HCT116 (cell line): ENCODE measurements around the gene AGER. TPM values are rescaled to one million over a fixed set of nuclear protein-coding genes. Genes with fewer than 3 reads are reported as not detected.

Source experiments
- ATAC-seq: fragments of 200-7000 bp; cut with Tn5 transposase; 2 replicates; pipeline ENCODE4 v1.9.1; 2020; ENCODE audit warnings: mild to moderate bottlenecking, moderate library complexity
- BruUV-seq: library from RNA; stranded (reverse); fragments of 400-500 nt; replicated peaks from 2 replicates; lab custom pipeline; 2021; lab: Mats Ljungman, UMichigan
- CTCF ChIA-PET: fragments of 300-600 bp; sonication (Branson Sonifier 250); formaldehyde crosslinking; loops from one replicate; lab custom pipeline; 2021; ENCODE audit warnings: antibody characterized with exemption; lab: Charles Lee
- POLR2A ChIA-PET: fragments of 300-600, 350-600 bp; sonication (Branson Sonifier 250); formaldehyde crosslinking; loops from one replicate; lab custom pipeline; 2021; ENCODE audit warnings: antibody characterized with exemption; lab: Charles Lee
- RAD21 ChIA-PET, 2 experiments: fragments of 300-600 bp; sonication (Branson Sonifier 250); formaldehyde crosslinking; loops; one replicate each; lab custom pipeline; 2023; ENCODE audit warnings: low total read pairs in 2 of 2; ENCODE audit not compliant: uncharacterized antibody in 2 of 2, unreplicated experiment in 2 of 2, low non-redundant PET in 1 of 2; lab: Charles Lee
- DNase-seq: peaks from one replicate; pipeline ENCODE4 v3.0.0-alpha.2; 2010; ENCODE audit warnings: low read depth, low spot score
- H2AFZ ChIP-seq: fragments of 200-600 bp; shearing (Covaris generic), sonication (generic); 2 replicates; pipeline ENCODE4 v1.6.1; 2017; ENCODE audit warnings: low read depth, mixed run types, mixed read lengths, antibody characterized with exemption, low read length; ENCODE audit not compliant: poor library complexity, severe bottlenecking
- H3K27ac ChIP-seq: 2 replicates; pipeline ENCODE4 v1.5.1; 2012; ENCODE audit warnings: low read depth, low read length
- H3K27me3 ChIP-seq: fragments of 200-600 bp; sonication (generic); 2 replicates; pipeline ENCODE4 v1.6.1; 2016; ENCODE audit warnings: mixed run types, low read length, mixed read lengths; ENCODE audit not compliant: insufficient read depth
- H3K36me3 ChIP-seq, 2 experiments: fragments of 200-500 bp in 1 of 2; fragments of 200-600 bp in 1 of 2; sonication (Bioruptor generic) in 1 of 2; sonication (generic) in 1 of 2; 2 replicates each; pipeline versions ENCODE4 v1.5.1 to v1.6.1; 2014 to 2016; ENCODE audit warnings: low read length in 2 of 2, inconsistent platforms in 1 of 2, mixed read lengths in 1 of 2, mixed run types in 1 of 2; ENCODE audit not compliant: insufficient read depth in 2 of 2, control insufficient read depth in 1 of 2
- H3K4me1 ChIP-seq, 2 experiments: fragments of 200-600 bp in 1 of 2; sonication (generic) in 1 of 2; 2 replicates each; pipeline versions ENCODE4 v1.5.1 to v1.6.1; 2012 to 2017; ENCODE audit warnings: low read length in 2 of 2, inconsistent platforms in 1 of 2, mild to moderate bottlenecking in 1 of 2, mixed read lengths in 1 of 2, mixed run types in 1 of 2, moderate library complexity in 1 of 2; ENCODE audit not compliant: insufficient read depth in 2 of 2, control insufficient read depth in 1 of 2
- H3K4me2 ChIP-seq: fragments of 200-600 bp; sonication (generic); 2 replicates; pipeline ENCODE4 v1.6.1; 2017; ENCODE audit warnings: mixed run types, low read length, mixed read lengths
- H3K4me3 ChIP-seq, 2 experiments: fragments of 200-600 bp in 1 of 2; sonication (generic) in 1 of 2; replicated peaks in 1 of 2; 2 replicates each; pipeline ENCODE4 v1.5.1; 2011 to 2016; ENCODE audit warnings: low read length in 2 of 2, control low read depth in 1 of 2, low read depth in 1 of 2, mild to moderate bottlenecking in 1 of 2, mixed read lengths in 1 of 2, mixed run types in 1 of 2
- H3K79me2 ChIP-seq: fragments of 200-600 bp; sonication (generic); 2 replicates; pipeline ENCODE4 v1.6.1; 2017; ENCODE audit warnings: mild to moderate bottlenecking, mixed run types, low read length, moderate library complexity, mixed read lengths; ENCODE audit not compliant: insufficient read depth
- H3K9ac ChIP-seq: fragments of 200-600 bp; sonication (generic); 2 replicates; pipeline ENCODE4 v1.6.1; 2016; ENCODE audit warnings: low read length, mixed read lengths
- H3K9me2 ChIP-seq: fragments of 200-600 bp; sonication (generic), shearing (Covaris generic); 2 replicates; pipeline ENCODE4 v1.6.1; 2017; ENCODE audit warnings: mixed run types, mild to moderate bottlenecking, moderate library complexity; ENCODE audit not compliant: insufficient read depth
- H3K9me3 ChIP-seq, 2 experiments: fragments of 200-500 bp in 1 of 2; fragments of 200-600 bp in 1 of 2; sonication (Bioruptor generic) in 1 of 2; sonication (generic) in 1 of 2; 2 replicates each; pipeline ENCODE4 v1.6.1; 2014 to 2017; ENCODE audit warnings: low read length in 2 of 2, mixed read lengths in 2 of 2, inconsistent platforms in 1 of 2, low read depth in 1 of 2, mild to moderate bottlenecking in 1 of 2, mixed run types in 1 of 2, moderate library complexity in 1 of 2; ENCODE audit not compliant: control insufficient read depth in 1 of 2, insufficient read depth in 1 of 2
- H4K20me1 ChIP-seq: fragments of 200-600 bp; sonication (generic), shearing (Covaris generic); 2 replicates; pipeline ENCODE4 v1.6.1; 2017; ENCODE audit warnings: mixed run types, mild to moderate bottlenecking, moderate library complexity; ENCODE audit not compliant: insufficient read depth
- ATF3 ChIP-seq: IDR thresholded peaks from 2 replicates; pipeline ENCODE4 v1.6.1; 2012
- CBX3 ChIP-seq: IDR thresholded peaks from 2 replicates; pipeline ENCODE4 v1.6.1; 2012; ENCODE audit warnings: low read depth
- CEBPB ChIP-seq: IDR thresholded peaks from 2 replicates; pipeline ENCODE4 v1.6.1; 2012; ENCODE audit warnings: low read depth
- EGR1 ChIP-seq: IDR thresholded peaks from 2 replicates; pipeline ENCODE4 v1.6.1; 2012; ENCODE audit warnings: low read depth
- ELF1 ChIP-seq: IDR thresholded peaks from 2 replicates; pipeline ENCODE4 v1.6.1; 2012; ENCODE audit warnings: low read depth, borderline replicate concordance
- EZH2phosphoT487 ChIP-seq: fragments of 200-600 bp; IDR thresholded peaks from 2 replicates; pipeline ENCODE4 v1.6.1; 2018; ENCODE audit warnings: antibody characterized with exemption, borderline replicate concordance
- FOSL1 ChIP-seq: IDR thresholded peaks from 2 replicates; pipeline ENCODE4 v1.6.1; 2012; ENCODE audit warnings: low read depth
- JUND ChIP-seq: IDR thresholded peaks from 2 replicates; pipeline ENCODE4 v1.6.1; 2012
- POLR2AphosphoS5 ChIP-seq: IDR thresholded peaks from 2 replicates; pipeline ENCODE4 v1.6.1; 2011; ENCODE audit warnings: mild to moderate bottlenecking, low read depth, low read length, moderate library complexity
- RAD21 ChIP-seq: IDR thresholded peaks from 2 replicates; pipeline ENCODE4 v1.6.1; 2012; ENCODE audit warnings: low read depth, mild to moderate bottlenecking
- SIN3A ChIP-seq: IDR thresholded peaks from 2 replicates; pipeline ENCODE4 v1.6.1; 2012; ENCODE audit warnings: low read depth
- SP1 ChIP-seq: IDR thresholded peaks from 2 replicates; pipeline ENCODE4 v1.6.1; 2012; ENCODE audit warnings: low read depth
- TCF7L2 ChIP-seq: IDR thresholded peaks from 2 replicates; pipeline ENCODE4 v1.7.0; 2011; ENCODE audit warnings: borderline replicate concordance, inconsistent platforms; ENCODE audit not compliant: insufficient read depth, insufficient read length; ENCODE audit errors: extremely low read depth
- YY1 ChIP-seq: IDR thresholded peaks from 2 replicates; pipeline ENCODE4 v1.6.1; 2011; ENCODE audit warnings: low read length, low read depth, moderate library complexity, mild to moderate bottlenecking; ENCODE audit not compliant: insufficient replicate concordance; ENCODE audit errors: extremely low read depth
- ZFX ChIP-seq: fragments of 450-650 bp; IDR thresholded peaks from 2 replicates; pipeline ENCODE4 v1.6.1; 2017
- ZNF274 ChIP-seq: fragments of 200-500 bp; sonication (Bioruptor generic); IDR thresholded peaks from 2 replicates; pipeline ENCODE4 v1.6.1; 2014; ENCODE audit warnings: mild to moderate bottlenecking, low read depth, low read length, inconsistent platforms
- intact Hi-C: fragments of 100-400 bp; cut with micrococcal nuclease; formaldehyde crosslinking; loops from 2 replicates; pipeline ENCODE4 v1.10.0; 2022
- total RNA-seq: library from RNA; stranded (reverse); gene quantifications from one replicate; pipeline ENCODE4 v1.2.1, GENCODE V29; 2021; ENCODE audit not compliant: unreplicated experiment
- TF ChIP-seq, protein P1 (sequence below), 3 experiments: fragments of 200-600 bp in 1 of 3; sonication (generic) in 1 of 3; IDR thresholded peaks in 2 of 3; conservative IDR thresholded peaks in 1 of 3; 2 replicates each; pipeline ENCODE4 v1.5.1; 2012 to 2017; ENCODE audit warnings: low read depth in 2 of 3, low read length in 2 of 3, antibody characterized with exemption in 1 of 3, borderline replicate concordance in 1 of 3, control low read depth in 1 of 3, mild to moderate bottlenecking in 1 of 3, mixed read lengths in 1 of 3, mixed run types in 1 of 3, moderate library complexity in 1 of 3; ENCODE audit not compliant: insufficient read depth in 1 of 3
- TF ChIP-seq, protein P2 (sequence below): IDR thresholded peaks from 2 replicates; pipeline ENCODE4 v1.6.1; 2011; ENCODE audit warnings: mild to moderate bottlenecking, low read length, moderate library complexity; ENCODE audit not compliant: insufficient replicate concordance; ENCODE audit errors: extremely low read depth

Gene AGER
- total RNA-seq, 1 experiment from 2014 or later: 22.6 TPM

DNA sequence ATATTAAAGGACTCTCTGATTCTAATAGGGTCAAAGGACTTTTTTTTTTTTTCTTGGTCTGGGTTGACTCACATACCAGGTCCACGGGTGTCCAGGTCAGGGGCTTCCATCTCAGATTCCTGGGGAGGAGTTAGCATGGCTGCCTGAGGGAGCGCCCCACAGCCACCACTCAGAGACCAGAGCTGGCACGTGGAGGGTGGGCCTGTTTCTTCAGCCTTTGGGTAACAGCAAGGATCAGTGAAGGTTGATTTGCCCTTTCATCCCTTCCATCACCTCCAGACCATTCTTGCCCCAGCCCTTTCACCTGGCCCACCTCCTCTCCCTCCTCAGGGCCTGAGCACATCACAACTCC is 14.3 kb upstream of the AGER start:
- intact Hi-C loops: no loop called here
- Histone ChIP-seq H3K9me2 (no peaks in the 10 kb centered on the region), H3K79me2 (no peaks in the 10 kb centered on the region), H3K27me3 (no peaks in the 10 kb centered on the region), H3K4me3 (no peak overlapping the region), H3K27ac (no peak overlapping the region), H3K4me2 (no peak overlapping the region), H3K9ac (no peak overlapping the region), H3K4me1 (peaks cover 17 to 34% of the 10 kb centered on the region in 2 experiments), H2AFZ (no peak overlapping the region), H3K9me3 (no peaks in the 10 kb centered on the region), H3K36me3 (no peaks in the 10 kb centered on the region), H4K20me1 (no peaks in the 10 kb centered on the region)
- TF ChIP-seq FOSL1: no peak
- no peak for TF ChIP-seq TCF7L2
- TF ChIP-seq ZNF274: no peak
- TF ChIP-seq, protein P1, sequence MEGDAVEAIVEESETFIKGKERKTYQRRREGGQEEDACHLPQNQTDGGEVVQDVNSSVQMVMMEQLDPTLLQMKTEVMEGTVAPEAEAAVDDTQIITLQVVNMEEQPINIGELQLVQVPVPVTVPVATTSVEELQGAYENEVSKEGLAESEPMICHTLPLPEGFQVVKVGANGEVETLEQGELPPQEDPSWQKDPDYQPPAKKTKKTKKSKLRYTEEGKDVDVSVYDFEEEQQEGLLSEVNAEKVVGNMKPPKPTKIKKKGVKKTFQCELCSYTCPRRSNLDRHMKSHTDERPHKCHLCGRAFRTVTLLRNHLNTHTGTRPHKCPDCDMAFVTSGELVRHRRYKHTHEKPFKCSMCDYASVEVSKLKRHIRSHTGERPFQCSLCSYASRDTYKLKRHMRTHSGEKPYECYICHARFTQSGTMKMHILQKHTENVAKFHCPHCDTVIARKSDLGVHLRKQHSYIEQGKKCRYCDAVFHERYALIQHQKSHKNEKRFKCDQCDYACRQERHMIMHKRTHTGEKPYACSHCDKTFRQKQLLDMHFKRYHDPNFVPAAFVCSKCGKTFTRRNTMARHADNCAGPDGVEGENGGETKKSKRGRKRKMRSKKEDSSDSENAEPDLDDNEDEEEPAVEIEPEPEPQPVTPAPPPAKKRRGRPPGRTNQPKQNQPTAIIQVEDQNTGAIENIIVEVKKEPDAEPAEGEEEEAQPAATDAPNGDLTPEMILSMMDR (IDR thresholded peaks at IDR 0.05 in 2 of 3, conservative IDR thresholded peaks at IDR 0.05 in 1 of 3; ENCODE audit: borderline replicate concordance in 1 of 3, insufficient read depth in 1 of 3, low read depth in 2 of 3, low read length in 2 of 3): no peak
- no peak for TF ChIP-seq EZH2phosphoT487
- TF ChIP-seq POLR2AphosphoS5: no peak
- TF ChIP-seq, protein P2, sequence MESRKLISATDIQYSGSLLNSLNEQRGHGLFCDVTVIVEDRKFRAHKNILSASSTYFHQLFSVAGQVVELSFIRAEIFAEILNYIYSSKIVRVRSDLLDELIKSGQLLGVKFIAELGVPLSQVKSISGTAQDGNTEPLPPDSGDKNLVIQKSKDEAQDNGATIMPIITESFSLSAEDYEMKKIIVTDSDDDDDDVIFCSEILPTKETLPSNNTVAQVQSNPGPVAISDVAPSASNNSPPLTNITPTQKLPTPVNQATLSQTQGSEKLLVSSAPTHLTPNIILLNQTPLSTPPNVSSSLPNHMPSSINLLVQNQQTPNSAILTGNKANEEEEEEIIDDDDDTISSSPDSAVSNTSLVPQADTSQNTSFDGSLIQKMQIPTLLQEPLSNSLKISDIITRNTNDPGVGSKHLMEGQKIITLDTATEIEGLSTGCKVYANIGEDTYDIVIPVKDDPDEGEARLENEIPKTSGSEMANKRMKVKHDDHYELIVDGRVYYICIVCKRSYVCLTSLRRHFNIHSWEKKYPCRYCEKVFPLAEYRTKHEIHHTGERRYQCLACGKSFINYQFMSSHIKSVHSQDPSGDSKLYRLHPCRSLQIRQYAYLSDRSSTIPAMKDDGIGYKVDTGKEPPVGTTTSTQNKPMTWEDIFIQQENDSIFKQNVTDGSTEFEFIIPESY: no peak
- TF ChIP-seq SP1: no peak
- TF ChIP-seq ATF3: no peak
- no peak for TF ChIP-seq CEBPB
- TF ChIP-seq JUND: no peak
- no peak for TF ChIP-seq RAD21
- no peak for TF ChIP-seq ELF1
- TF ChIP-seq EGR1: no peak
- no peak for TF ChIP-seq YY1
- no peak for TF ChIP-seq CBX3
- no peak for TF ChIP-seq ZFX
- no peak for TF ChIP-seq SIN3A
- ChIA-PET POLR2A (no interaction called here), CTCF (interaction anchor here (0.8 kb wide), 1 partner anchor 151 kb away, joined by 3 read pairs; no protein-coding TSS in a partner anchor), RAD21 (no interaction called here)
- no peak for DNase-seq
- no TSS peak for BruUV-seq
- no peak for ATAC-seq
